HG03432 (cell line): Measurements from ENCODE around the gene FYCO1.

Source experiments
- ATAC-seq: cut with Tn5 transposase; IDR thresholded peaks from one replicate; pipeline ENCODE4 v1.9.1; 2021; ENCODE audit warnings: mild to moderate bottlenecking, moderate library complexity; ENCODE audit not compliant: unreplicated experiment

The FYCO1 gene

DNA sequence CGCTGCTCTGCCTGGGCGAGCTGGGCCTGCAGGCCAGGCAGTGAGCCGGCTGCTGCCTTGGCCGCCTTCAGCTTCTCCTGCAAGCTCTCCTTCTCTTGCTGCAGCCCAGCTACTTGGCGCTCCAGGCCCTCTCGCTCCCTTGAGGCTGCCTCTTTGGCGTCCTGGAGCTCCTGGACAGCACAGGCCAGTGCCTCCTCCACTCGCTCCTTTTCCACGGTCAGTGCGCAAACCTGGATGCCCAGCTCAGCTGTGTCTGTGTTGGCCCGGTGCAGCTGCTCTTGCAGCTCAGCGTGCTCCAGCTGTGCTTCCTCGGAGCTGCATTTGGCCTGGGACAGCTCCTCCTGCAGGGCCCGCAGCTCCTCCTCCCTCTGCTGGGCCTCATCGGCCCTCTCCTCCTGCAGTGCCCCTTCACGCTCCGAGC is 29.2 kb downstream of the FYCO1 start:
- no peak for ATAC-seq

DNA sequence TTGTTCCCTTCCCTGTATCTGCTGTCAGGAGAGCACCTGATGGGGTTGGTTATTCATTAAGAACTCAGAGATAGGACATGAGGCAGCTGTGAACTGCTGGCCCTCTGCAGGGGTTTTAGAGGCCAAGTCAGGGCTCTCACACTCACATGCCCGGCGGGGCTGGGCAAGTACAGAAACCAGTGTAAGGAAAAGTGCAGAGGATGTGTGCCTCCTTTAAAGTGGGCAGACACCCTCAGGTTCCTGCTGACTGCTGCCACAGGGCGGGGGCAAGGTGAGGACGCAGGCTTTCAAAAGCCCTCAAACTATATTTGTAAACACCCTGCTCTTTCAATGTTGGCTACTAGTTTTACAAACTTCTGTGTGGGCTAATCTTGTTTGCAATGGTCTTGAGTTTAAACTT is 30.0 kb downstream of the FYCO1 start:
- no peak for ATAC-seq

DNA sequence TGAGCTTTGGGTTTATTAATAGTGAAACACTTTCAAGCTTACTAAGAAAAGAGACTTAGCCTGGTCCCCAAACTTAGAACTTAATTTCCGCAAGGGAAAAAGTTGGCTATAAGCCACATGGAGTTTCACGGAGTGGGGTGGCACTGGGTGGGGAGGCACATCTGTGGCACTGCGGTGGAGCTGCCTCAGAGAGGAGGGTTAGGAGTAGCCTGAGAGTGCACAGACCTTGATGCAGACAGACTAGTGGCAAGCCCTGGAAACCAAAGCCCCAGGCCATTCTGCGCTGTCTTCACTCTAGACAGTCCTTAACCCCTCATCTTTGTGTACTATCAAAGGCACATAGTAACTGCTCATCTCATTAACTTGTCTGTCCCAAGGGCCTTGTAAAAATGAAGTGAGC is 30.4 kb downstream of the FYCO1 start:
- ATAC-seq = no peak

DNA sequence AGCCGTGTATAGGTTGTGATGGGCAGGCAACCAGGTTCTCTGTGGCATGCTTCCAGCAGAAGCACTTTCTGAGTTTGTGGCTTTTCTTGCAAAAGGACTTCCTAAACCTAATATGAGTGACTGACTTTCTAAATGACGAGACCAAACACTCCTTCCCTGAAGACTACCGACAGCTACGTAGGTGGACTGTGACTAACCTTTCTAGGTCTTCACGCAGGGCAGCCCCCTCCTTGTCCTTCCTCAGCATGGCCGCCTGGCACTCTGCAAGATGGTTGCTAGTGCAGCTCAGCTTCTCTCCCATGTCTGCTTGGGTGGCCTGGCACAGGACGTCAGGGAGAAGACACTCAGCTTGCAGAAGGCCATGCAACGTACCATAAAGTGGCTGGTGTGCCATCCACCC is 31.5 kb downstream of the FYCO1 start:
- ATAC-seq = peak; percentile 54

DNA sequence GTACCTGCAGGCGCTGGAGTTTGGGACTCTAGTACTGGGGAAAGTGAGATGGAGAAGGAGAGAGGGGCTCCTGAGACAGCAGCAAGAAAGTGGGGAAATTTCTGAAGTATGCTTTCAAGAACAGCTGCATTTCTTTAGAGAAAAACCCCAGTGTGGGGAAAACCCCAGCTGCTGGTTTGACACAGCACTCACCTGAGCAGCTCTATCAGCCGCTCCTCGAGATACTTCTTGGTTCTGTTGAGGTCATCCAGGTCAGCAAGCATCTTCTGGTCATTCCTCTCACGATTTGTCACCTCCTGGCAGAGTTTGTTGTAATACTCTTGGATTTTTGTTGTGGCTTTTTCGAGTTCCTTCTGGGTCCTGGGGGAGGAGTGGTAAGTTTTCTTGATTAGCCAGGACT is 33.6 kb downstream of the FYCO1 start:
- peak; percentile 64 for ATAC-seq

DNA sequence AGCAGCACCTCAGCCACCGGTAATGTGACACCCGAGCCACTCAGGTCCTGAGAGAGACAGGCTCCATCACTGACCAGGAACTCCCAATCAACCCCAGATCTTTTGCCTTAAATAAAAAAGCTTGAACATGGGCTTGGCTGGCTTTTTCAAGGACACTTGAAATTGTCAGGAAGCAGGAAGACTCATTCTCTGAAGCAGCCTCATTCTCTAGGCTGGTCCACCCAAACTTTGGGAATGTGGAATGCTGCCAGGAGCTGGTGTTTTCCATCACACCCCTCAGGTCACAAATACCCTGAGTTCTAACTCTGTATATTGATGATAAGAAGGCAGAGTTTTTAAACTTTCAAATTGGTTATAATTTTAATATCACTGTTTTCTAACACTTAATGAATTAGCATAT is 35.3 kb downstream of the FYCO1 start:
- ATAC-seq = no peak

DNA sequence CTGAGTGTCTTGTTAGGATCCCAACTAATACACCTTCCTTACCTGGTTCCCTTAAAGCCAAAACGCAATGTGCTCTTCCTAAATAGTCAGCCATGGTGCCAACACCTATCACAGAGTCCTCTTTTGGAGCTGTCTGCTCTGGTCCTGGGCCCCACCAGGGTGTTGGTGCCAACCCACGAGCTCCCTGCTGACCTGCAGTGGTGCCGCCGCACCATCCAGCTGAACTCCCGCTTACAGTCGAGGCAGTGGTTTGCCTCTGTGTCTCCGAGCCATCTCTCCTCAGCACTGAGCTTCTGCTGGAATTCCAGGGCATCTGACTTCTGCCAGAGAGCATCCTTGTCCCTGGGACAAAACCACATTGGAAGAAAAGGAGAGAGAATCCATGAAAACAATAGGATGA is 36.4 kb downstream of the FYCO1 start:
- ATAC-seq = no peak

DNA sequence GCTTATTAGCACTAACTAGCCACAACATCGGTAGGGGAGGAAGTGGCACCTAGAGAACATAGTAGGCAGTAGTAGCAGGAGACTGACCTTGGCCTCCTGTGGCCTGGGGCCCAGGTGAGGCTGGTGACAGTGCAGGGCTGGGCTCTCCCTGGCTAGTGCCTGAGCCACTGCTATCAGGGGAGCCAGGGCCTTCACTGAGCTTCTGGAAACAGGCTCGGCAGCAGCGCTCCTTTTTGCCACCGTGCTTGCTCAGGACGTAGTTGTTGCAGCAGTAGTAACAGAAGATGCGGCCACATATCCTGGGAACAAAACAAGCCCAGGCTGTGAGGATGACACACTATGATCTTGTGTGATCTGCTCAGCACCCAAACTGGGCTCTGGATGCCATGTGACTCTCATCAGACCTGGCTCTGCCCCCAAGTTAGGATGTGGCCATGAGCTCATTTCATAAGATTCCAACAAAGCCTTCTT is 37.3 kb downstream of the FYCO1 start:
- ATAC-seq = no peak

DNA sequence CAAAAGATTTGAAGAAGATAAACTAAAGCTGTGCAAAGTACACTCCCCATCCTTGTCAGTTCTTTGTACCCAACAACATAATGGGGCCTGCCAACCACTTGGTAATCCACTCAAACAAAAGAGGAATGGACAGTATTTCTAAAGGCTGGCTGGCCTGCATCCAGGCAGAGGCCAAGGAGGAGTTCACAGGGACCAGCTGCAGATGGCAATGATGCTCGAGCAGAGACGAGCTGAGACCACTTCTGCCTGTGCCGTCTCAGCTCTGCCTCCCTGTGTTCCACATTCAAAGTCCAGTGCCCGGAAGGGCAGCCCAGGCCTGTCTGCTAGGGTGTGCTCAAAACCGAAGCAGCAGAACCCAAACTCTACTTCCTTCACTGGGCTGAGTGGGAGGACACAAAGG is 38.0 kb downstream of the FYCO1 start:
- ATAC-seq = no peak

DNA sequence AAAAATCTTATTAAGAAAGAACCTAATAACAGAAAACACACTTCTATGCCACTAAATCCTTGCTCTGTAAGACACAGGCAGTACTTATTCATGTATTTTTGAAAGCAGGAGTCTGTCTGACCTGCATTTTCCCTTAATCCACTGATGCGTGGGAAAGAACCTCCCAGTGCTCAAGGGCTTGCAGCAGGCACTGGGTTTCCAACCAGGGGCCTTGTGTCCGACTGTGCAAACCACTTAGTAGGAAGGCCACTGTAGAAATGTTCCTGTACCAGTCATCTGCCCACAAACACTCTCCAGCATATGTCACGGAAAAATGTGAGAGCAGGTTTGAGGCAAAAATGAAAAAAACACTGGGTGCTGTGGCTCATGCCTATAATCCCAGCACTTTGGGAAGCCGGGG is 39.9 kb downstream of the FYCO1 start:
- no peak for ATAC-seq

DNA sequence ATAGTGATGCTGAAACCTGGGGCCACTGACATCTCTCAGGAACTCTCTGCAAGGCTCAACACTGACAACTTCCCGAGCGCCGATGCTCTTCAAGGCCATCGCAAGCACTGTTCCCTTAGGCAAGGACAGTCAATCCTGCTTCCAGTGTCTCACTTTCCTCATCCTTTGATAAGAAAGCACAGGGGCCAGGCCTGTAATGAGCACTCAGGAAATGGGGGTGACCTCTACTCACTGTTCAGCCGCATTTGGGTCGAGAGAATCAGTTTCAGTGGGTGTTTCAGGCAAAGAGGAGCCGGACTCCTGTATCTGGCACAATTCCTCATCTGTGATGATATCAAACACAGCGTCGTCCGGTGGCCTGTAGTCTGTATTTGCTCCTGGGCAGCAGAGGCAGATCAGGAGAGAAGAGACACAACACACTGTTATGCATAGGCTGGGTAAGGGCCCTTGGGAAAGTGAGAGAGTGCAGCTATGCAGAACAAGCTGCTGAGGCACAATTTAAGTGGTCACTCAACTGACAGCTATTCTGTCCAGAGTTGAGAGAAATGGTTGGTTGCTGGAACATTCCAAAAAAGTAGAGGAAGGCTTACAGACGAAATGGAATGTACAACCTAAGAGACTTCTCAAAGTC is 40.5 kb downstream of the FYCO1 start:
- ATAC-seq = no peak

DNA sequence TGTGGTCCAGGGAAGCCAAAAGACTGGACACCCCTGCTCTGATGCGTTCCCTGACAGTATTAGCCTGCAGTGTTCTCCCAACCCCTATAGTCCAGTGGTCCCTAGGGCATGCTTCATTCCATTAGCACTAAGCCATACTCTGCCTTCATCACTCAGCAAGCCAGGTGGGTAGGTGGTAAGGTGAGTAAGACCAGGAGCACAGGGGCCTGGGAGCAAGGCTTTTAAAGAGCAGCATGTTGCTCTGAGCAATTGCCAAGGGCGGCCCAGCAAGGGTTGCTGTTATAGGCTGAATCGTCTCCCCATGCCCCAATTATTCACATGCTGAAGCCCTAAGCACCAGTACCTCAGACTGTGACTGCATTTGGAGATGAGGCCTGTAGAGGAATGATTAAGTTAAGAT is 41.3 kb downstream of the FYCO1 start:
- ATAC-seq = no peak

DNA sequence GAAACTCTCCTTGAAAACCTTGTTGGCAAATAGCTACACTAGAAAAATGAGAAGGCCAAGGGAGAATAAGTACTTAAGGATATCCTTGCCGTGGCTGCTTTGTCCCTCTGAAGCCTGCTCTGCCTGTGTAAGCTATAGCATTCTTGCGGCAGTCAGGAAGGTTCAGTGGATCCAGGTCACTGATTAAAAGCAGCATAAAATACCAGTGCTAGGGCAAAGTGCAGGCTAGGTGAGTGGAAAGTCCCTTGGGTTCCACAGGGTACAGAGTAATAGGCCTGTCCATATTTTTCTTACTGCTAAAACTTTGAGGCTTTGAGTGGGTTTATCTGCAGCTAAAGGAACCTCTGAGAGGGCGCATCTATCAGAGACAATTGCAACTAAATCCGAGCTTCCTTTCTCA is 42.1 kb downstream of the FYCO1 start:
- ATAC-seq = no peak

DNA sequence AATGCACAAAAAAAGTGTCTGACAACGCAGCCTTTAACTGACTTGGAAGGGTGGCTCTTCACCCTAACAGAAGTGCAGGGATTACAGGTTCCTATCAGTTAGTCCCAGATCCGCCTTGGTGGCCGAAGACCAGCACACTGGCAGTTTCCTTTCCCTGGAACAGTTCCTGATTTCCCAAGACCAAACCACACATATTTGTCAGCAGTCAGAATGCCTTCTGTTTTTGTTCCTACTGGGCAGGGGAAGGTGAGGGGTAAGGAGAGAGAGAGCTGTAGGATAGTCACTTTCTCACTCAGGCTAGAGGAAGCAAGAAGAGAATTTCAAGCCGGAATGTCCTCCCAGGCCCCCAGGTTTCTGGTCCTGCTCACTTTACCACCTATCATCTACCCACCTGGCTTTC is 43.2 kb downstream of the FYCO1 start:
- ATAC-seq = no peak

DNA sequence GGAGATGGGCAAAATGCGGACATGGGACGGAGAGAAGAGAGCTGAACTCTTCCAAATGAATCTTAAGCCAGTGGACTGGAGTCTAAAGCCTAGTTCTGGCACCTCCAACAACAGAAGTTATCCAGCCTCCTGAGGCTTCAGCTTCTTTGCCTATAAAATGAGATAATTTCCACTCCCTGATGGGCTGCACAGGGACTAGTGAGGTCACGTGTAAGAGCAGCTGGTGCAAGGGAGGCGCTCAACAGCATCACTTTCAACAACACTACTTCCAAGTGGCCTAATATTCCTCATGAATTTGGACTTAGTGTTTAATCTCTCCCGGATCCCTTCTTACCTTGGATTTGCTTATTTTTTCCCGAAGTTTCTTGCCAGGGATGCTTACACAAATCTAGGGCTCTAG is 43.7 kb downstream of the FYCO1 start:
- ATAC-seq = no peak

DNA sequence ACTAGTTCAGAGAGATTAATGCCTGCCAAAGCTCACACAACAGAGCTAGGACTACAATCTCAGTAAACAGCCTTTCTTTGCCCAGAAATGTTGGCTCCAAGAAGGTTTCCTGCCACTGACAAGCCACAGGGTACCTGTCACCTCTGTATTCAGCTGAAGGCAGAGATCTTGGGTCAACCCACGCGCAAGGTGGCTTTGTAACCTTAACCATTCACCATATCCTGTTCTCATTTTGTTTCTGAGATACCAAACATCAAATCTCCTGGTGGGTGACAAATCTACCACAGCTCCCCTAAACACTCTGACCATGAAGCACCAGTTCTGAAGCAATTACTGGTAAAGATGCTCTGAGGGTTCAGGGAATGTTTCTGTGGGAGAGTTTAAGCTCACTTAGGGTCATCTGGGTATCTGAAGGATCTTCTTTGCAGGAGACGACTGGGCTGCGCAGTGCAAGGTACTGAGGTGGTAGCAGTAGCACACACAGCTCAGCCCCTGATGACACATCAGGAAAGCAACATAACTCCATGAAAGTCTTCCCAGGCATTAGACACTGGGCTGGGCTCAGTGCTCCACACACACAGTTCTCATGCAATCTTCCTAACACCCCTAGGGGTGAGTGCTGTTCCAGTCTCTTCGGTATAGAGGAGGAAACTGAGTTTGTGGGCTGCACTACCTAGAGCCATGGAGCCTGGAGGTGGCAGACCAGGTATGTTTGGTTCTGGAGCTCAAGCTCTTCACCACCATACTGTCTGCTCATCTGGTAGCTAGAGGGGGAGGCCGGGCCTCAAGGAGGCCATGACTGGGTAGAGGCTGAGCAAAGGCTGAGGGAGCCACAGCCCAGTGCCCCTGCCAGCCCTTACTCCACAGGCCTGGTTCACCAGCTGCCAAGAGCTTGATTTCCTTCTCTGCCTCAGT is 44.7 kb downstream of the FYCO1 start:
- ATAC-seq = no peak

DNA sequence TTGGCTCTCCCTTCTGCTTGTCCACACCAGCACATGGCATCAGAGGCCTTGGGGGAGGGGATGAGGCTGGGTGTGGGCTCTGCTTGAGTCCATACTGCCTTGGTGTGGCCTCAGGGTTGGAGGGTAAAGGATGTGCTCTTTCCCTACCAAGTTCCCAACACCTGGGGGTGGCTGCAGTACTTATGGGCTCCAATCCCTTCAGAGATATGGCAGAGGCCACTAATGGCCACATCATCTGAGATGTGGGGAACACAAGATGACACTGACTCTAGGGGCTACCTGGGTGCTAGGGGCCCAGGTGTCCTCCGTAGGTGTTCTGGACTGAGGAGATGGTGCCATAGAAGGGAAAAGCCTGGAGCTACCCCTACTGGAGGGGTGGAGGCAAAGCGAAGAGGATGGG is 45.5 kb downstream of the FYCO1 start:
- ATAC-seq = no peak

DNA sequence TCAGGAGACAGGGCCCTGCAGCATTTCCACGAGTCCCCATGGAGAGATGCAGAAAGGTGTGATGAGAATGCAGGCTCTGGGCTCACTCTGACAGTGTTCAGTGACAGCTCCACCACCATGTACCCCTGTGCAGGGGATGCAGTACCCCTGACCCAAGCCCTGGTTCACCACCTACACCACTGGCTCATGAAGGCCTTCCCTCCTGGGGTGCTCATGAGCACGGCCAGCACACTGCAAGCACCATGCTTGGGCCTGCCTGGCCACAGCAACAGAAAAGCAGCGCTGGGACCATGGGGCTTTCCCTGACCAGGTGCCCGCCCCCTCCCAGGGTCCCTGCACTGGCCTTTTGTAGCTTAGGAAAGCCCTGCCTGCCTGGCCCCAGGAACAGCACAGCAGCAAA is 46.2 kb downstream of the FYCO1 start:
- ATAC-seq = no peak

DNA sequence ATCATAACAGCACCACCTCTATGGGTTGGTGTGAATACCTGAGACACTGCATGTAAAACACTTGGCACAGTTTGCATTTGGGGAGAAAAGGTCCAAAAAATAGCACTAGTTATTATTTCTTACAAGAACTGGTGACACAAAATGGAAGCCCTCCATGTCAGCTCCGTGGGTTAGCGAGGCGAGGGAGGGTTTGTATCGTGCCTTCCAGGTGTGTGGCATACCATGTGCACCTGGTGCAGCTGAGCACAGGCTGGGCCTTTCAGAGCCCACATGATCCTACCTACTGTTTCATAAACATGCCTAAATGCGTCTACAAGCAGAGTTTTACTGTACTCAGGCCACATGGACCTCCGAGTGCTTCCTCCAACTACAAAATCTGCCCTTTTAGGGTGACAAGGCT is 46.7 kb downstream of the FYCO1 start:
- no peak for ATAC-seq

DNA sequence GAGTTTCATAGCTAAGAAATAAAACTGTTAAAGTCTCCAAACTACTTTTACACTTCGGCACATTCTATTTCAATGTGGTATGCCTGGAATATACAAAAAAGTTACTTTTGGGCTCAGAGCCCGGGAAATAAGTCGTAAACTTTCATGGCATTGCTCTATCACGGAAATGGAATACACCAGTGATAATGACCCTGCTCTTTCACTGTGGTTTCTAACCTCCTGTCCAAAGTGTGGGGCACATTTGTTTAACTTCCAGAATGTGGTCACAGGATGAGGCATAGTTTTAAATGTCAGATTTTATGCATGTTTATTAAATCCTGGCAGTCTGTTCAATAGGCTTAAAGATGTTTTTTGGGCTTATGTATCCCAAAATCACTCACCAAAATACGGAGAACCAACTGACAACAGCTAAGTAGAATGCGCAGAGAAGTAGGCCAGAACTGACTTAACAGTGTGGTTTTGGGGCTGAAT is 47.3 kb downstream of the FYCO1 start:
- no peak for ATAC-seq

DNA sequence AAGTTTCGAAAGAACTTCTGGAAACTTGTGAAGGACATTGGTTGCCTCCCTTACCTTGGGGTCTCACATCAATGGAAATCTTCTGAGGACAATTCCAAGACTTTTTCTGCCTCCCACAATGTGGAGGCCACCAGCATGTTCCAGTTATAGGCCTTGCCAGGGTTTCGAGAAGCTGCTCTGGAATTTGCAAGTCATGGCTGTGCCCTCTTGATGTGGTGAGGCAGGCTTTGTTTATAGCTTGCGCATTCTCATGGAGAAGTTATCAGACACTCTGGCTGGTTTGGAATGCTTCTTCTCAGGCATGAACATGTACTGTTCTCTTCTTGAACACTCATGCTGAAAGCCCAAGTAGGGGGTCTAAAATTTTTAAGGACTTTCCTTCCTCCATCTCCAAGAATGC is 48.3 kb downstream of the FYCO1 start:
- ATAC-seq = no peak

DNA sequence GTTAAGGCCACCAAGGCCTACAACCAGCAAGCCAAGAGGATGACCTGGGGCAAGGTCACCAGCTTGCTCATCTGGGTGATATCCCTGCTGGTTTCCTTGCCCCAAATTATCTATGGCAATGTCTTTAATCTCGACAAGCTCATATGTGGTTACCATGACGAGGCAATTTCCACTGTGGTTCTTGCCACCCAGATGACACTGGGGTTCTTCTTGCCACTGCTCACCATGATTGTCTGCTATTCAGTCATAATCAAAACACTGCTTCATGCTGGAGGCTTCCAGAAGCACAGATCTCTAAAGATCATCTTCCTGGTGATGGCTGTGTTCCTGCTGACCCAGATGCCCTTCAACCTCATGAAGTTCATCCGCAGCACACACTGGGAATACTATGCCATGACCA is 48.7 kb downstream of the FYCO1 start:
- ATAC-seq = no peak
